Adipocyte (in vitro differentiated cells): Measurements from ENCODE around the gene MARF1.
"Not testable (repeated sequence)": the region's sequence is repeated elsewhere in the genome, so short reads cannot be mapped to it uniquely, and the experiment has no call there.

ENCODE experiments used
- DNase-seq: peaks from one replicate; pipeline ENCODE4 v3.0.0-alpha.2; 2015; ENCODE audit warnings: low read depth
- H3K27me3 ChIP-seq: replicated peaks from 2 replicates; pipeline ENCODE4 v1.7.0; 2013; ENCODE audit warnings: mild to moderate bottlenecking, low read length, moderate library complexity; ENCODE audit not compliant: control insufficient read depth, insufficient read depth
- H3K36me3 ChIP-seq: 2 replicates; pipeline ENCODE4 v1.7.0; 2013; ENCODE audit warnings: low read length, mild to moderate bottlenecking, moderate library complexity; ENCODE audit not compliant: control insufficient read depth, insufficient read depth, severe bottlenecking
- H3K4me1 ChIP-seq: 2 replicates; pipeline ENCODE4 v1.7.0; 2013; ENCODE audit warnings: mild to moderate bottlenecking, low read length, moderate library complexity; ENCODE audit not compliant: control insufficient read depth, insufficient read depth
- H3K4me3 ChIP-seq: 2 replicates; pipeline ENCODE4 v1.7.0; 2013; ENCODE audit warnings: mild to moderate bottlenecking, low read length, moderate library complexity
- H3K9ac ChIP-seq: 2 replicates; pipeline ENCODE4 v1.7.0; 2013; ENCODE audit warnings: mild to moderate bottlenecking, low read length, moderate library complexity
- H3K9me3 ChIP-seq: 2 replicates; pipeline ENCODE4 v1.7.0; 2013; ENCODE audit warnings: mild to moderate bottlenecking, low read length, moderate library complexity; ENCODE audit not compliant: control insufficient read depth

Gene MARF1

DNA sequence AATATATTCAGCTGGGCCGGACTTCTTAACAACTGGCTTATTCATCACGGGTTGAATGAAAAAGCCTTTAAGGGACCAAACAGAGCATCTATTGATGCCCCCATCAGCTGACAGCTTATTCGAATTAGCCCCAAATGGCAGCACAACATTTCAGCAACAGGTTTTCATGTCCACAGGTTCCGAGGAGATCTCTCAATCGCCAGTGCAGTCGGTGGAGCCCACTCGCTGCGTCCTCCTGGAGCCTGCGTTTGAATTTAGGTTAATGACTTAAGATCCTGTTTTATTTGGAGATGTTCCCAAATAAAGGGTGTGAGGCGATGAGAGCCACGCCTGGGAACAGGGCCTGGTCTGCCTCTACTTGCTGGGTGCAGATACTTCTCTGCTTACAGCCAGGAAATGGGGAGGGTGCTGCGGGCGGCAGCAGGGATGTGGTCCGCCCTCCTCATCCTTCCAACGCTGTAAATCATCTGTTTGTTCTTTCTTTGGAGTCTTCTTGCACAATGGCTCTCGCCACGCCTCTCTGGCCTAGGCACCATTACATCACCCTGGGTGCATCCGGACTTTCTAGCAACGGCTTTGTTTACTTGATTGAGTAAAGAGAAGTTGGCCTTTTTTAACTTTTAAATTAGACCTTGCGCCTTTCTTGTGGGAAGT lies 29.7 kb upstream of the MARF1 start:
- Histone ChIP-seq H3K9me3 (no peaks in the 10 kb centered on the region), H3K36me3 (peaks cover 5% of the 10 kb centered on the region), H3K4me3 (peak overlapping the region; percentile 66), H3K27me3 (no peaks in the 10 kb centered on the region), H3K4me1 (peaks cover 11% of the 10 kb centered on the region), H3K9ac (peak overlapping the region; percentile 57)
- DNase-seq, result peak; percentile 96

DNA sequence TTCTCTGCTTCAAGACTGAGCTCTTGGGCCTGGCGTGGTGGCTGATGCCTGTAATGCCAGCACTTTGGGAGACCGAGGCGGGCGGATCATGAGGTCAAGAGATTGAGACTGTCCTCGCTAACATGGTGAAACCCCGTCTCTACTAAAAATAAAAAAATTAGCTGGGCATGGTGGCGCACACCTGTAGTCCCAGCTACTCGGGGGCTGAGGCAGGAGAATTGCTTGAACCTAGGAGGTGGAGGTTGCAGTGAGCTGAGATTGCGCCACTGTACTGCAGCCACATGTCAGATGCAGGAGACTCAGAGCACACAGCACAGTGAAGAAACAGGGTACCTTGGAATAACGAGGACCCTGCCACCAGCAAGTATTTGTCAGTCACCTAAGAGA lies 29.2 kb upstream of the MARF1 start:
- H3K9ac ChIP-seq, result peak overlapping the region; percentile 50
- not testable (repeated sequence) for H3K4me3 ChIP-seq, H3K36me3 ChIP-seq

DNA sequence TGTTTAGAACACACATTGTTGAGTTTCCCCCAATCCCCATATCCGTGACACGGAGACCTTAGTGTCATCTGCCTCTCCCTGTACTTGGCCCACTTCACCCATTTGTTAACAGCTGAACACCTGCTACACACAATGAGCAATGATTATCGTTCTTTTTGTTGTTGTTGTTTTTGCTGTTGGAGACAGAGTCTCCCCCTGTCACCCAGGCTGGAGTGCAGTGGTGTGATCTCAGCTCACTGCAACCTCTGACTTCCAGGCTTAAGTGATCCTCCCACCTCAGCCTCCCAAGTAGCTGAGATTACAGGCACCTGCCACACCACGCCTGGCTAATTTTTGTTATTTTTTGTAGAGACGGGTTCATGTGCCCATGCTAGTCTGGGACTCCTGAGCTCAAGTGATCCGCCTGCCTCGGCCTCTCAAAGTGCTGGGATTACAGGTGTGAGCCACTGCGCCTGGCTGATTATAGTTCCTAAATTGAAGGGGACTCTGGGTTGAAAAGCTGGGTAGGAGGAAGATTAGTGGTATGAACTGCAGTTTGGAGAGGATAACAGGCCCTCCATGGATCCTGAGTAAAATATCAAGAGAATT lies 28.7 kb upstream of the MARF1 start:
- Histone ChIP-seq H3K9me3 (no peaks in the 10 kb centered on the region), H3K36me3 (peaks cover 8% of the 10 kb centered on the region), H3K4me1 (peaks cover 11% of the 10 kb centered on the region), H3K4me3 (no peak overlapping the region), H3K27me3 (no peaks in the 10 kb centered on the region), H3K9ac (no peak overlapping the region)
- no peak for DNase-seq

More for the DNA sequence above, 29.2 kb upstream of the MARF1 start:
- not testable (repeated sequence) for DNase-seq, H3K27me3 ChIP-seq, H3K9me3 ChIP-seq
- peaks cover 11% of the 10 kb centered on the region for H3K4me1 ChIP-seq

- peaks cover 23% of the 10 kb centered on the region for H3K36me3 ChIP-seq
- no peak overlapping the region for H3K9ac ChIP-seq
- no peak overlapping the region for H3K4me3 ChIP-seq
- peaks cover under 1% of the 10 kb centered on the region for H3K4me1 ChIP-seq
- H3K27me3 ChIP-seq, result no peaks in the 10 kb centered on the region
- no peaks in the 10 kb centered on the region for H3K9me3 ChIP-seq
- DNase-seq, result no peak
Observed at GRCh38 chr16:15667091-15667742, 24.3 kb upstream of the MARF1 start.

- H3K9ac ChIP-seq, result no peak overlapping the region
- H3K4me1 ChIP-seq, result peaks cover 8% of the 10 kb centered on the region
- peaks cover 23% of the 10 kb centered on the region for H3K36me3 ChIP-seq
- DNase-seq, result no peak
- no peaks in the 10 kb centered on the region for H3K9me3 ChIP-seq
- no peaks in the 10 kb centered on the region for H3K27me3 ChIP-seq
- no peak overlapping the region for H3K4me3 ChIP-seq
Observed at GRCh38 chr16:15665107-15665506, 22.2 kb upstream of the MARF1 start.

GRCh38 chr16:15660203-15660601 lies 17.2 kb upstream of the MARF1 start:
- H3K27me3 ChIP-seq, result no peaks in the 10 kb centered on the region
- H3K9ac ChIP-seq, result peak overlapping the region; percentile 13
- peaks cover 9% of the 10 kb centered on the region for H3K4me1 ChIP-seq
- peak overlapping the region; percentile 53 for H3K4me3 ChIP-seq
- peaks cover 5% of the 10 kb centered on the region for H3K36me3 ChIP-seq
- DNase-seq, result no peak
- H3K9me3 ChIP-seq, result no peaks in the 10 kb centered on the region

DNA sequence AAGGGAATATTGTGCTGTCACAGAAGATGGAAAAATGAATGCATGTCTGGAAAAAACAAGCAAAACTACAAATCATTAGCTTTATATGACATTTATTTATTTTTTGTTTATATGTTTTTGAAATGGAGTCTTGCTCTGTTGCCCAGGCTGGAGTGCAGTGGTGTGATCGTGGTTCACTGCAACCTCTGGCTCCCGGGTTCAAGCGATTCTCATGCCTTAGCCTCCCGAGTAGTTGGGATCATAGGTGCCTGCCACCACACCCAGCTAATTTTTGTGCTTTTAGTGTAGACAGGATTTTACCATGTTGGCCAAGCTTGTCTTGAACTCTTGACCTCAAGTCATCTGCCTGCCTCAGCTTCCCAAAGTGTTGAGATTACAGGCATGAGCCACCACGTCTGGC lies 15.6 kb upstream of the MARF1 start:
- Histone ChIP-seq H3K27me3 (no peaks in the 10 kb centered on the region), H3K4me3 (no peak overlapping the region), H3K4me1 (peaks cover 9% of the 10 kb centered on the region), H3K9ac (no peak overlapping the region), H3K36me3 (no peaks in the 10 kb centered on the region), H3K9me3 (no peaks in the 10 kb centered on the region)
- DNase-seq, result no peak

DNA sequence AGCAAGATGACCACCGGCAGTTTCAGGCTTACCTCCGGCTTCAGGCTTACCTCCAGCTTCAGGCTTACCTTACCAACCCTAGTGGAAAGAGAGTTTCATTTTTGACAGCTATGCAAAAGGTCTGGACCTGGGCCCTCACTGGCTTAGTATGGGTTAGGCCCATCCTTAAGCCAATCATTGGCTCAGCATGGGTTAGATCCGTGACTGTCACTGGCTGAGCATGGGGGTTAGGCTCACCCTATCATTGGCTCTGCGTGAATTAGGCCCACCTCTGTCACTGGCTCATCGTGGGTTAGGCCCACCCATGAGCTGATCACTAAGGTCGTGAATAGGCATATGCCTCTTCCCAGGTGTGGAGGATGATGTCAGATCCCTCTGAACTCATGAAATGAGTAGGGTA lies 15.2 kb upstream of the MARF1 start:
- no peak overlapping the region for H3K9ac ChIP-seq
- H3K9me3 ChIP-seq, result no peaks in the 10 kb centered on the region
- no peaks in the 10 kb centered on the region for H3K36me3 ChIP-seq
- no peak overlapping the region for H3K4me3 ChIP-seq
- peaks cover 13% of the 10 kb centered on the region for H3K4me1 ChIP-seq
- DNase-seq, result no peak
- H3K27me3 ChIP-seq, result no peaks in the 10 kb centered on the region

DNA sequence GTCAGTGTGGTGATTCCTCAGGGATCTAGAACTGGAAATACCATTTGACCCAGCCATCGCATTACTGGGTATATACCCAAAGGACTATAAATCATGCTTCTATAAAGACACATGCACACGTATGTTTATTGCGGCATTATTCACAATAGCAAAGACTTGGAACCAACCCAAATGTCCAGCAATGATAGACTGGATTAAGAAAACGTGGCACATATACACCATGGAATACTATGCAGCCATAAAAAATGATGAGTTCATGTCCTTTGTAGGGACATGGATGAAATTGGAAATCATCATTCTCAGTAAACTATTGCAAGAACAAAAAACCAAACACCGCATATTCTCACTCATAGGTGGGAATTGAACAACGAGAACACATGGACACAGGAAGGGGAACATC lies 12.6 kb upstream of the MARF1 start:
- H3K9me3 ChIP-seq, H3K36me3 ChIP-seq, DNase-seq, H3K27me3 ChIP-seq, H3K4me3 ChIP-seq, H3K9ac ChIP-seq: not testable (repeated sequence)
- H3K4me1 ChIP-seq, result peaks cover 13% of the 10 kb centered on the region

DNA sequence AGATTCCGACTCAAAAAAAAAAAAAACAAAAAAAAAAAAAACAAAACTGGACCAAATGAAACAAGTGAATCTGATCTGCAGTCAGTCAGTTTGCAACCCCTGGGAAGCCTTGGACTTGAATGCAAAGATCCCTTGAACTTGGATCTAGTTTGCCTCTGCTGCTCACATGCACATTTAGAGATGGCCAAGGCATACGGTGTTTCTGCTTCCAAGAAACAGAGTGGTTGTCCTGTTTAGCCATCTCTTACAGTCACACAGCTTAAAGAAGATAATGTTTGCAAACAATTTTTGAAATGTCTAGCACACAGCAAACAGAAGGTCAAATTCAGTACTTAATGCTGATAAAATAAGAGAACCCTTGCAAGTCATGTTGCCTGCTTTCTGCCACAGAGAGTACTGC lies 11.6 kb upstream of the MARF1 start:
- no peaks in the 10 kb centered on the region for H3K36me3 ChIP-seq

DNA sequence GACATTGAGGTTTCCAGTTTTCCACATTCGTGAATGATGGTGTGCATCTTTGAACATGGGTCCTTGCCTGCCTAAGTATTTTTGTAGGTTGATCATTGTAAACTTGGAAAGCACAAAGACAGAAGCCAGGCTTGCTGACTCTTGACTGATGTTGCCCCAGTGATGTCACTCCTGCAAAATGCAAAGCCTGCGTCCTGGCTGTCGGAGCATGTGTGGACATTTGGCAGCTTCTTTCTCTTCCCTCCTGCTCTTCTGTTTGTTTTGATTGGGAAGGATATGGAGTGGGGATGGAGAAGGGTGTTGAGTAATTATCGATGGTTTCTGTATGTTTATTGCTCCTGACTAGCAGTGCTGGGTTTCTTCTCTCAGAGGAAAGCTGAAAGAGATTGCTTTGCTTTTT lies 10.3 kb upstream of the MARF1 start:
- Histone ChIP-seq H3K27me3 (no peaks in the 10 kb centered on the region), H3K4me1 (peaks cover 8% of the 10 kb centered on the region), H3K9ac (no peak overlapping the region), H3K4me3 (peak overlapping the region; percentile 36), H3K9me3 (no peaks in the 10 kb centered on the region), H3K36me3 (no peaks in the 10 kb centered on the region)
- peak; percentile 86 for DNase-seq

More for the DNA sequence above, 11.6 kb upstream of the MARF1 start:
- Histone ChIP-seq H3K9ac (no peak overlapping the region), H3K4me1 (peaks cover 8% of the 10 kb centered on the region), H3K27me3 (no peaks in the 10 kb centered on the region), H3K4me3 (no peak overlapping the region), H3K9me3 (no peaks in the 10 kb centered on the region)
- no peak for DNase-seq
